ENCODE data around the gene EBF4. TPM values are rescaled to one million over a fixed set of nuclear protein-coding genes. Genes with fewer than 3 reads are reported as not detected.
"Not testable (repeated sequence)": the region's sequence is repeated elsewhere in the genome, so short reads cannot be mapped to it uniquely, and the experiment has no call there.

EBF4 gene
- total RNA-seq, 2 donors from 2014 or later, result 8.9 to 23.0 TPM

DNA sequence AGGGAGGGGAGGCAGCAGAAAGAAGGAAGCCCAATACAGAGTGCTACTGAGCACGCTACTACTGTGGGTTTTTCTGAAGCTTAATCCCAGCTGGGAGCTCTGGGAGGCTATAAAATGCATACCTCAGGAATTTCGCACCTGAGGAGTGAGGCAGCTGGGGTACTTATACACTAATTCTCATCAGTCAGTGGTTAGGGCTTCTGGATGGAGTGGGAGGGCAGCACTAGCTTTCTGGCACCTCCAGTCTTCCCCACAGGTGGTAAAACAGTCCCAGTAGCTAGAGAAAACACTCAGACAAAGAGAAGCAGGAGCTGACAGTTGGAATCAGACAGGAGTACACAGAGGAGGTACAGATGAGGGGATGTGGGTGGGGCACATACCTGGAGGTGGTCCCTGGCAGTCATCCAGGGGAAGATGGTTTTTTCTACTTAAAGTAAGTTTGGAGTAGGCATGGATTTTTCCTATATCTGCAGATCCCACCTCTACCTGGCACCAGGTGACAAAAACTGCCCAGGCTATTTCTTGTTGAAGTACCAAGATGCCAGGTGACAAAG, 70.1 kb downstream of the EBF4 start:
- Mint-ChIP-seq H3K4me1 (ENCODE audit: low read depth) (no peaks in the 10 kb centered on the region), H3K27ac (no peak overlapping the region), H3K27me3 (ENCODE audit: low read depth) (peaks cover 14% of the 10 kb centered on the region), H3K36me3 (ENCODE audit: insufficient read depth in 2 of 2) (no peaks in the 10 kb centered on the region), H3K4me3 (no peak overlapping the region), H3K9me3 (no peaks in the 10 kb centered on the region)
- no peak for DNase-seq
- no peak for ATAC-seq (replicated peaks in 1 of 2)

DNA sequence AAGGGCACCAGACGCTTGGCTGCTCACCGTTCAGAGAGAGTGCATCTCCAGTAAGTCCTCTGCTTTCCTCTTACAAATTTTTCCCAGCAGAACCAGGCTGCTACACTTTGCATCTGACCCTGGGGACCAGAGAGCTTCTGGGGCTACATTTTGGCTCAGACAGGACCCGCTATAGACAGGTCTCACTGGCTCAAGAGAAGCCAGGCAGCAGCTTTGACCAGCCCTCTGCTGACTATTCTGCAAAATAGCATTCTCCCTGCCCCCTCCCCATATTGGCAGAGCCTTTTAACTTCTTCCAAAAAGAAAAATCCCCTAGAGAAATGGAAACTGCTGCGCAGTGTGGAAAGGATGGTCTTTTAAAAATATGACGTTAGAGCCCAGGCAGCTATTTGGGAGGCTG, 70.6 kb downstream of the EBF4 start:
- Mint-ChIP-seq H3K36me3 (ENCODE audit: insufficient read depth in 2 of 2) (no peaks in the 10 kb centered on the region), H3K4me3 (no peak overlapping the region), H3K9me3 (no peaks in the 10 kb centered on the region), H3K27ac (no peak overlapping the region), H3K4me1 (ENCODE audit: low read depth) (no peaks in the 10 kb centered on the region), H3K27me3 (ENCODE audit: low read depth) (peaks cover 16% of the 10 kb centered on the region)
- no peak for DNase-seq
- ATAC-seq (replicated peaks in 1 of 2), result no peak

DNA sequence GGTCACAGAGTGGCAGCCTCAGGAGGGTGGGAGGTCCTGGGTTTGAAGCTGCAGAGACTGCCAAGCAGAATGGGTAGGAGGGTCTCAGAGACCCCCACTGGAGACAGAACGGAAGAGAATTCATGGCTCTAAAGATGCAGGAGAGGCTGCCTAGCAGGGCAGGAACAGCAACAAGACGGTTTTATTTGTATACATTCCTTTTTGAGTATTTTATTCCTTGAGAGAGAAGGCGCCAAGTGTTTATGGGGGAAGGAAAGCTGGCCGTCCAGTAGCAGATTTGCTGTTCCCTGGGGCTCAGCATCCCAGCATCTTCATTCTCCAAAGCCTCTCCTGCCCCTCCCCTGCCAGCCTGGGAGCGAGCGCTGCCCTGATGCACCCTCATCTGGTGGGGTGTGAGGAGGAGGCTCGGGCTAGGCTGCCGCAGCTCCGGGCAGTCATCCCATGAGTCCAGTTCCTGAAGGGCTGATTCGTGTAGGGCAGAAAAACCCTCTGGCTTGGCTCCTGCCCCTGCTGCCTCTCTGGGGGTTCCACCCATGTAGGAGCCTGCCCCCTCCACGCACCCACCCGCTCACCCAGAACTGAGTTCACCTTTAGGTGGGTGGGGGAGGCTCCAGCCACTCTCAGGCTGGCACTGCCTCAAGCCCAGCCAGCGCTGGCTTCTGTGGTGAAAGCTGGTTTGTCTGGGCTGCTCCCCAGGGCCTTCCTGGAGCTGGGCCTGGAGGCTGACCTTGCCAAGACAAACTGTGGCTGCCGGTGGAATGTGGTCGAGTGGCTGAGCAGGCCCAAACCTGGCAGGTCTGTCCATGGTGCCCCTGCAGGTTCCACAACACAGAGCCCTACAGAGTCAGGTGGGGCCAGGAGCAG, 75.4 kb downstream of the EBF4 start:
- DNase-seq (no peak), ATAC-seq (replicated peaks in 1 of 2) (no peak)
- Mint-ChIP-seq H3K9me3 (no peaks in the 10 kb centered on the region), H3K4me1 (ENCODE audit: low read depth) (peaks cover 9% of the 10 kb centered on the region), H3K27ac (no peak overlapping the region), H3K4me3 (no peak overlapping the region), H3K36me3 (ENCODE audit: insufficient read depth in 2 of 2) (no peaks in the 10 kb centered on the region), H3K27me3 (ENCODE audit: low read depth) (peaks cover 17% of the 10 kb centered on the region)

DNA sequence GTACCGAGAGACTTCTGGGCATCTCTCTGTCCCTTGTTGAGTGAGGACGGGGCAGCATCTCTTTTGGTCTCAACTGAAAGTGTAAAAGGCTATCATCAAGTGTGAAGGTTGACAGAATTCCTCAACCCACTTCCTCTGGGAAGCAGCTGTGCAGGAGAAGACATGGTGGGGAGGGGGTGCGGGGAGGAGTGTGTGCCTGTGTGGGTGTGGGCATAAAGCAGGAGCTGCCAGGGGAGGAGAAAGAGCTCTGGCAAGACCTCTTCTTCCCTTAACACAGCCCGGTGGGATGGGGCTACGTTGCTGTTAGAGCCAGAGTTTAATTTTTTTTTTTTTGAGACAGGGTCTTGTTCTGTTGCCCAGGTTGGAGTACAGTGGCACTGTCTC, 76.0 kb downstream of the EBF4 start:
- ATAC-seq (replicated peaks in 1 of 2) (no peak), DNase-seq (no peak)
- Mint-ChIP-seq H3K36me3 (ENCODE audit: insufficient read depth in 2 of 2) (no peaks in the 10 kb centered on the region), H3K4me3 (no peak overlapping the region), H3K9me3 (no peaks in the 10 kb centered on the region), H3K27ac (no peak overlapping the region), H3K4me1 (ENCODE audit: low read depth) (peaks cover 9% of the 10 kb centered on the region), H3K27me3 (ENCODE audit: low read depth) (peaks cover 17% of the 10 kb centered on the region)

DNA sequence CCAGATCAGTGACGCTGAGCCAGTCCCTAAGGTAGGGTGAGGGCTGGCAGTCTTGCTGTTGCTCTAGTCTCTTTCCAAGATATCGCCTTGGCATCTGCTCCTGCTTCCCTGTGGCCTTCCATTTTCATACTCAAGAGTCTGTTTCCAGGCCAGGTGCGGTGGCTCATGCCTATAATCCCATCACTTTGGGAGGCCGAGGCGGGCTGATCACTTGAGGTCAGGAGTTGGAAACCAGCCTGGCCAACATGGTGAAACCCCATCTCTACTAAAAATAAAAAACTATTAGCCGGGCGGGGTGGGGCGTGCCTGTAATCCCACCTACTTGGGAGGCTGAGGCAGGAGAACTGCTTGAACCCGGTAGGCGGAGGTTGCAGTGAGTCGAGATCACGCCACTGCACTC, 77.5 kb downstream of the EBF4 start:
- H3K4me1 Mint-ChIP-seq (ENCODE audit: low read depth); DNase-seq; ATAC-seq (replicated peaks in 1 of 2); H3K27ac Mint-ChIP-seq; H3K4me3 Mint-ChIP-seq; H3K36me3 Mint-ChIP-seq (ENCODE audit: insufficient read depth in 2 of 2); H3K9me3 Mint-ChIP-seq: not testable (repeated sequence)
- peaks cover 17% of the 10 kb centered on the region for H3K27me3 Mint-ChIP-seq (ENCODE audit: low read depth)

DNA sequence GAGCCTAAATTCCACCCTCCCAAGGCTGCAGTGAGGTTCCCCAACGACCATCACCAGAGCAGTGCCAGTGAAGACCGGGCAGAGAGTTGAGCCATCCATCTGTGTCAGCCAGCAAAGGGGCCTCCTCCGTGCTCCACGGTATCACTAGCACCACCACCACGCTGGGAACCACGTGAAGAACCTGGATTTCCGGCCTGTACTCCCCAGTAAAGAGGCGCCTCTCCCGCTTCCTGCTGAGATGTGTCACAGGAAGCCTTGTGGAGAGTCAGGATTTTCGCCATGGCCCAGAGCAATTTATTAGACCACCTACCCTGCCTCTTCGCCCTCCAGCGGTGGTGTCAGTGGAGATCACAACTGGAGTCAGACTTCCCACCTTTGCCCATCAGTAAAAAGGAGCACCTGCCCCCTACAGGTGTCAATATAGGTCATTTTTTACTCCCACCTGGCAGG, 79.1 kb downstream of the EBF4 start:
- Mint-ChIP-seq H3K4me3 (no peak overlapping the region), H3K36me3 (ENCODE audit: insufficient read depth in 2 of 2) (no peaks in the 10 kb centered on the region), H3K27me3 (ENCODE audit: low read depth) (peaks cover 17% of the 10 kb centered on the region), H3K9me3 (no peaks in the 10 kb centered on the region), H3K27ac (no peak overlapping the region), H3K4me1 (ENCODE audit: low read depth) (peaks cover 9% of the 10 kb centered on the region)
- no peak for ATAC-seq (replicated peaks in 1 of 2)
- no peak for DNase-seq

DNA sequence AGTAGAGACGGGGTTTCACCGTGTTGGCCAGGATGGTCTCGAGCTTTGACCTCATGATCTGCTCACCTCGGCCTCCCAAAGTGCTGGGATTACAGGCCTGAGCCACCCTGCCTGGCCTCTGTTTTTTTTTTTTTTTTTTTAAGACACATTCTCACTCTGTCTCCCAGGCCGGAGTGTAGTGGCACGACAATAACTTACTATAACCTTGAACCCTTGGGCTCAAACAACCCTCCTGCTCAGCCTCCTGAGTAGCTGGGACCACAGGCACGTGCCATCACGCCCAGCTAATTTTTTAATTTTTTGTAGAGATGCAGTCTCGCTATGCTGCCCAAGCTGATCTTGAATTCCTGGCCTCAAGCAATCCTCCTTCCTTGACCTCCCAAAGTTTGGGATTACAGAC, 81.2 kb downstream of the EBF4 start:
- Mint-ChIP-seq H3K27me3 (ENCODE audit: low read depth) (peaks cover 9% of the 10 kb centered on the region), H3K36me3 (ENCODE audit: insufficient read depth in 2 of 2) (no peaks in the 10 kb centered on the region), H3K9me3 (peaks cover 0 to 2% of the 10 kb centered on the region in 2 donors), H3K4me3 (no peak overlapping the region), H3K4me1 (ENCODE audit: low read depth) (peaks cover 9% of the 10 kb centered on the region), H3K27ac (no peak overlapping the region)
- ATAC-seq (replicated peaks in 1 of 2), result no peak
- no peak for DNase-seq

DNA sequence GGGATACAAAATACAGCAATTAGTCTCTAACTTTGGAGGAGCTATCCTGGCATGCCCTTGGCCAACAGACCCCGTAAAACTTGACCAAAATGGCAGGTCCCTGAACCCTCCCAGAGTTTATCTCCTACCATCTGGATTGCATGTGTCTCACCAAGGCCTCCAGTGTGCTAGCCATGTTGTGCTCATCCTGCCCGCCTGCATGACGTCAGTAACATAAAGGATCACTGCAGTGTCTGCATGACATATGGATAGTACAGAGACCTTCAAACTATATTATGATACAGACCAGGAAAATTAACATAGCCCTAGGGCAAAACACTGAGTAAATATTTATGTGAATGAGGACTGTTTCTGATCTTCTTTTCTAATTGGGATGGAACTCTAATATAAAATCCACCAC, 82.6 kb downstream of the EBF4 start:
- Mint-ChIP-seq H3K9me3 (peaks cover 0 to 2% of the 10 kb centered on the region in 2 donors), H3K4me3 (no peak overlapping the region), H3K4me1 (ENCODE audit: low read depth) (peaks cover 9% of the 10 kb centered on the region)

DNA sequence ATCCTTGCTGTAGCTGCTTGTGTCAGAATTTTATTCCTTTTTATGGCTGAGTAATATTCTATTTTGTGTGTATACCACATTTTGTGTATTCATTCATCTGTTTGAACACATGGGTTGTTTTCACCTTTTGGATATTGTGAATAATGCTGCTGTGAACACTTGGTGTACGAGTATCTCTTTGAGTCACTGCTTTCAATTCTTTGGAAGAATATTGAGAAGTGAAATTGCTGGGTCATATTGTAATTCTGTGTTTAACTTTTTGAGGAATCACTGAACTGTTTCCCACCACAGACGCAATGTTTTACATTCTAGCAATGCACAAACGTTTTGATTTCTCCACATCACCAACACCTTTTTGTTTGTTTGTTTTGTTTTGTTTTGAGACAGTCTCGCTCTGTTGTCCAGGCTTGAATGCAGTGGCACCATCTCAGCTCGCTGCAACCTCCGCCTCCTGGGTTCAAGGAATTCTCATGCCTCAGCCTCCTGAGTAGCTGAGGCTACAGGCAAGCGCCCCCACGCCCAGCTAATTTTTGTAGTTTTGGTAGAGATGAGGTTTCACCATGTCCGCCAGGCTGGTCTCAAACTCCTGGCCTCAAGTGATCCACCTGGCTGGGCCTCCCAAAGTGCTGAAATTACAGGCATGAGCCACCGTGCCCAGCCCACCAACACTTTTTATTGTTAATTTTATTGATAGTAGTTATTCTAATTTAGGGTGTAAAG, 86.2 kb downstream of the EBF4 start:
- ATAC-seq (replicated peaks in 1 of 2) (no peak), DNase-seq (no peak)
- H3K27me3 Mint-ChIP-seq (ENCODE audit: low read depth), result peaks cover 10% of the 10 kb centered on the region
- H3K4me1 Mint-ChIP-seq (ENCODE audit: low read depth), result no peaks in the 10 kb centered on the region
- H3K36me3 Mint-ChIP-seq (ENCODE audit: insufficient read depth in 2 of 2), result no peaks in the 10 kb centered on the region
- no peak overlapping the region for H3K4me3 Mint-ChIP-seq
- H3K9me3 Mint-ChIP-seq, result peaks cover 0 to 2% of the 10 kb centered on the region in 2 donors
- H3K27ac Mint-ChIP-seq, result no peak overlapping the region

More for the DNA sequence above, 82.6 kb downstream of the EBF4 start:
- Mint-ChIP-seq H3K27me3 (ENCODE audit: low read depth) (peaks cover 10% of the 10 kb centered on the region), H3K27ac (no peak overlapping the region), H3K36me3 (ENCODE audit: insufficient read depth in 2 of 2) (no peaks in the 10 kb centered on the region)
- no peak for DNase-seq
- no peak for ATAC-seq (replicated peaks in 1 of 2)

DNA sequence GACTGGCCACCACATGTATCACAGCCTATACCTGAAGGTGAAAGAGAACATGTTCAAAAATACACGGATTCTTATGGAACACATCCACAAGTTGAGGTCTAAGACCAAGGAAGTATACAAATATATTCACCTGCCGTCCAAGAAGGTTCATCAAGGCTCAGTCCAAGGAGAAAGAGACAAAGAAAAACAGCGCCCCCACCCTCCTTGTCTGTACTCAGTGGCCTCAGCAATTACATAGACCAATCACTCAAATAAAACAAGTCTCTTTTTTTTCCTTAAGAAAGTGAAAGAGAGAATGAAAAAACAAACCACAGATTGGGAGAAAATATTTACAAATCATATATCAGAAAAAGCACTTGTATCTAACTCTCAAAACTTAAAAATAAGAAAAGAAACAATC, 88.4 kb downstream of the EBF4 start:
- no peak overlapping the region for H3K4me3 Mint-ChIP-seq
- H3K4me1 Mint-ChIP-seq (ENCODE audit: low read depth), result no peaks in the 10 kb centered on the region
- no peak for DNase-seq
- H3K36me3 Mint-ChIP-seq (ENCODE audit: insufficient read depth in 2 of 2), result no peaks in the 10 kb centered on the region
- ATAC-seq (replicated peaks in 1 of 2), result no peak
- H3K27me3 Mint-ChIP-seq (ENCODE audit: low read depth), result peaks cover 10% of the 10 kb centered on the region
- peaks cover 0 to 2% of the 10 kb centered on the region in 2 donors for H3K9me3 Mint-ChIP-seq
- H3K27ac Mint-ChIP-seq, result no peak overlapping the region

DNA sequence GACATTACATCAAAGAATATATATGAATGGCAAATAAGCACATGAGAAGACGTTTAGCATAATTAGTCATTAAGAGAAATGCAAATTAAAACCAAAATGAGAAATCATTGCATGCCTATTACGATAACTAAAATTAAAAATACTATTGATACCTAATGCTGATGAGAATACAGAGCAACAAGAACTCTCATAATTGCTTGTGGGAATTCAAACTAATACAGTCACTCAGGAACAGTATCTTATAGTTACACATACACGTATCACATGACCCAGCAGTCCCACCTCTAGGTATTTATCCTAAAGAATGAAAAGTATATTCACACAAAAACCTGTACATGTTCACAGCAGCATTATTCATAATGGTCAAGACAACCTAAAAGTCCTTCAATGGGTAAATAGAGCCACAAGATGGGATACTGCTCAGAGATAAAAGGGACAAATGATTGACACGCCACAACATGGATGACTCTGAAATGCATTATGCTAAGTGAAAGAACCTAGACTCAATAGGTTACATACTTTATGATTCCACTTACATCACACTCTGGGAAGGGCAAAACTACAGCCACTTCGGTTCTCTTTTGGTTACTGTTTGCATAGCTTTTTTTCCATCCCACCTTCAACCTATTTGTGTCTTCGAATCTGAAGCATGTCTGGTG, 91.5 kb downstream of the EBF4 start:
- no peaks in the 10 kb centered on the region for H3K9me3 Mint-ChIP-seq
- DNase-seq (no peak), ATAC-seq (replicated peaks in 1 of 2) (peak in 1 of 2 donors; percentile 32)
- H3K4me3 Mint-ChIP-seq, result no peak overlapping the region
- H3K27ac Mint-ChIP-seq, result no peak overlapping the region
- peaks cover 0 to 2% of the 10 kb centered on the region in 2 donors for H3K36me3 Mint-ChIP-seq (ENCODE audit: insufficient read depth in 2 of 2)
- peaks cover 12% of the 10 kb centered on the region for H3K27me3 Mint-ChIP-seq (ENCODE audit: low read depth)
- no peaks in the 10 kb centered on the region for H3K4me1 Mint-ChIP-seq (ENCODE audit: low read depth)

DNA sequence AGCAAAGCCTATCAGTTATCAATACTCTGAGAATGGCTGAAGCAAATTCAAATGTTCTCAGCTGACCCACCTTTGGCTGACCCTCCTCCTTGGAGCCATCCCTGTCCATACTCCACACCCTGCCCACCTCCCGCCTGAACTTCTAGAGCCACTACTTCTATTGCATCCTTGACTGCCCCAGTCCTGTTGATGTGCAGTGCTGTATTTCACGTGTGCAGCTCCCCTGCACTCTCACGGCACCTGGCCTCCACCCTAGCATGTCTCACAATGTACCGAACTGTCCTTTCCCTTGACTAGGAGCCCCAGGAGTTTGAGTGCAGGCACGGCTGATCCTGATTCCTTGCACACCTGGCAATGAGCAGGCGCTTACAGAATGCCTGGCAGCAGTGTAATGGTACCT, 100.9 kb downstream of the EBF4 start:
- H3K27me3 Mint-ChIP-seq (ENCODE audit: low read depth), result peaks cover 39% of the 10 kb centered on the region
- no peaks in the 10 kb centered on the region for H3K9me3 Mint-ChIP-seq
- H3K27ac Mint-ChIP-seq, result no peak overlapping the region
- ATAC-seq (replicated peaks in 1 of 2), result no peak
- DNase-seq, result no peak
- no peak overlapping the region for H3K4me3 Mint-ChIP-seq
- peaks cover 0 to 2% of the 10 kb centered on the region in 2 donors for H3K36me3 Mint-ChIP-seq (ENCODE audit: insufficient read depth in 2 of 2)
- no peaks in the 10 kb centered on the region for H3K4me1 Mint-ChIP-seq (ENCODE audit: low read depth)

DNA sequence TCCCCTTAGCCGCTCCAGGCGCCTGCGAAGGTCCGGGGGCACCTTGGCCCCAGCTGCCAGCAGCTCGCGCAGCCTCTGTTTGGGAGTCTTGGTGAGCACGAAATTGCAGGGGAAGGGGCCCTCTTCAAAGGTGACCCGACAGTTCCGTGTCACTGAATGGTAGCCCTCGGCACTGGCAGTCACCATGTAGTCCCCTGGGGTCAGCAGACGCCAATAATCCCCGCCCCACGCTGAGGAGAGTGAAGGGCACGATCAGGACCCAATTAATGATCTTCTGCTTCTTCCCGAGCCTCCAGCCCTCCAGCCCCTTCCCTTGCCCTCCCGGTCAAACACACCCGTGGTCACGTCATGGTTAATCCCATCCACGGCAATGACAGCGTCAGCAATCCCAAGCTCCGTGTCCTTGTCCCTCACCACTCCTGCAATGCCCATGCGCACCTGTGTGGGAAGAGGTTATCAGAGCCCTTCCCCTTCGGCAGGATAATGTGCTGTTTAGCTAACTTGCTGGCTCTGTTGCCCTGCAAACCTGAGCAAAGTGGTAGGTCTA, 101.7 kb downstream of the EBF4 start:
- ATAC-seq (replicated peaks in 1 of 2), result no peak
- Mint-ChIP-seq H3K4me1 (ENCODE audit: low read depth) (peaks cover 6% of the 10 kb centered on the region), H3K27ac (no peak overlapping the region), H3K27me3 (ENCODE audit: low read depth) (peaks cover 38% of the 10 kb centered on the region), H3K9me3 (no peaks in the 10 kb centered on the region), H3K4me3 (no peak overlapping the region), H3K36me3 (ENCODE audit: insufficient read depth in 2 of 2) (peaks cover 0 to 2% of the 10 kb centered on the region in 2 donors)
- DNase-seq, result no peak
